IPS-11a (cell line): ENCODE measurements around the gene CDHR4.
"Not testable (repeated sequence)": the region's sequence is repeated elsewhere in the genome, so short reads cannot be mapped to it uniquely, and the experiment has no call there.

Source experiments
- H3K4me3 ChIP-seq: one replicate; pipeline ENCODE4 v1.5.1; 2013; ENCODE audit warnings: low read depth, low read length, control low read depth

CDHR4 gene

GRCh38 chr3:49780975-49781365 is 18.7 kb downstream of the CDHR4 start:
- H3K4me3 ChIP-seq: not testable (repeated sequence)

- H3K4me3 ChIP-seq: no peak overlapping the region
These were observed 19.3 kb downstream of the CDHR4 start for GRCh38 chr3:49780080-49780974.

GRCh38 chr3:49779358-49780079 is 20.2 kb downstream of the CDHR4 start:
- H3K4me3 ChIP-seq: no peak overlapping the region

- H3K4me3 ChIP-seq: not testable (repeated sequence)
These were observed 23.6 kb downstream of the CDHR4 start for GRCh38 chr3:49776101-49776500.

GRCh38 chr3:49775538-49775937 is 24.1 kb downstream of the CDHR4 start:
- H3K4me3 ChIP-seq: no peak overlapping the region

GRCh38 chr3:49772703-49773102 is 27.0 kb downstream of the CDHR4 start:
- H3K4me3 ChIP-seq: no peak overlapping the region

GRCh38 chr3:49771340-49771938 is 28.2 kb downstream of the CDHR4 start:
- H3K4me3 ChIP-seq: no peak overlapping the region

GRCh38 chr3:49769926-49770325 is 29.7 kb downstream of the CDHR4 start:
- H3K4me3 ChIP-seq: no peak overlapping the region

GRCh38 chr3:49769286-49769915 is 30.3 kb downstream of the CDHR4 start:
- no peak overlapping the region for H3K4me3 ChIP-seq

GRCh38 chr3:49763981-49764380 is 35.7 kb downstream of the CDHR4 start:
- no peak overlapping the region for H3K4me3 ChIP-seq

GRCh38 chr3:49761661-49762060 is 38.0 kb downstream of the CDHR4 start:
- no peak overlapping the region for H3K4me3 ChIP-seq

GRCh38 chr3:49759226-49759625 is 40.4 kb downstream of the CDHR4 start:
- H3K4me3 ChIP-seq: no peak overlapping the region

- H3K4me3 ChIP-seq: no peak overlapping the region
These were observed 42.5 kb downstream of the CDHR4 start for GRCh38 chr3:49757197-49757596.

GRCh38 chr3:49756036-49756435 is 43.6 kb downstream of the CDHR4 start:
- H3K4me3 ChIP-seq: no peak overlapping the region

GRCh38 chr3:49754536-49754935 is 45.1 kb downstream of the CDHR4 start:
- H3K4me3 ChIP-seq: no peak overlapping the region

- no peak overlapping the region for H3K4me3 ChIP-seq
These were observed 48.2 kb downstream of the CDHR4 start for GRCh38 chr3:49751501-49751900.

- no peak overlapping the region for H3K4me3 ChIP-seq
These were observed 49.6 kb downstream of the CDHR4 start for GRCh38 chr3:49750056-49750455.

- H3K4me3 ChIP-seq: not testable (repeated sequence)
These were observed 50.8 kb downstream of the CDHR4 start for GRCh38 chr3:49748874-49749273.

- no peak overlapping the region for H3K4me3 ChIP-seq
These were observed 51.7 kb downstream of the CDHR4 start for GRCh38 chr3:49747792-49748480.

GRCh38 chr3:49745986-49746385 is 53.7 kb downstream of the CDHR4 start:
- no peak overlapping the region for H3K4me3 ChIP-seq
